SIG-M5 treated with dmso at 0.1 percent for 504 hours (cell line): ENCODE data around the gene EXOC6.

Experiments used
- DNase-seq: peaks from one replicate; lab custom pipeline; 2025; ENCODE audit not compliant: unreplicated experiment; lab: John Stamatoyannopoulos, UW

Gene EXOC6

GRCh38 chr10:93063144-93063976 lies 215.0 kb downstream of the EXOC6 start:
- DNase-seq, result no peak

GRCh38 chr10:93063977-93064660 lies 215.8 kb downstream of the EXOC6 start:
- DNase-seq, result no peak

DNA sequence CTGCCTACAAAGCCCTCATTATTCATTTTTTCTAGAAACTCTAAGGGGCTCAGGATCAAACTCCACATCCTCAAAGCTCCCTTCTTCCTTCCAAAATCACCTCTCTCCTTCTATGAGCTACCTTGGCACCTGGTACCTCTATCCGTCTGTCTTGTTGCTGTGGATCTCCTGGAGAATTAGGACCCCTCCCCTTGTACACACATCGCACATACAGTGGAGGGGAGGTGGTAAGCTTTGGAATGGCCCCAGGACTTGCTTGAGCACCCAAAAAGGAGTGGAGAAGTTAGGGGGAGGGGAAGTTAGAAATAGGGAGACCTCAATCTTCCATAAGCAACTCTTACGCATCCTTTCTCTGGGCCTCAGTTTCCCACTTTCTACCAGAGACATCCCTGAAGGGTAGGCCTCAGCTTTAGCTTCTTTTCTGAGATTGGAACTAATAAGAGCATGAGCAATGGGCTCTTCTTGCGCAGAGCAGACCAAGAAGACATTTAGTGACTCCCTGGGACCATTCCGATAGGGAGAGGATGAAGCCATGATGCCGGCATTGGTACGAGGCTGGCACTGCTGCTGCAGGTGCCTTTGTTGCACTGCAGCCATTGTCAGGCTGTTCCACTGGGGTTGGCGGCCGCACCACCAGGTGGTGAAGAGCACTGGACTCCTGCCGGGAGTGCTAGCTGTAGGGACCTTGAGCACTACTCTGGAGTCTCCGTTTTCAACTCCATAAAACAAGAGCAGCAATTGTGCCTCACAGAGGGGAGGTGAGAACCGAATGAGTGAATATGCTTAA lies 216.7 kb downstream of the EXOC6 start:
- no peak for DNase-seq

DNA sequence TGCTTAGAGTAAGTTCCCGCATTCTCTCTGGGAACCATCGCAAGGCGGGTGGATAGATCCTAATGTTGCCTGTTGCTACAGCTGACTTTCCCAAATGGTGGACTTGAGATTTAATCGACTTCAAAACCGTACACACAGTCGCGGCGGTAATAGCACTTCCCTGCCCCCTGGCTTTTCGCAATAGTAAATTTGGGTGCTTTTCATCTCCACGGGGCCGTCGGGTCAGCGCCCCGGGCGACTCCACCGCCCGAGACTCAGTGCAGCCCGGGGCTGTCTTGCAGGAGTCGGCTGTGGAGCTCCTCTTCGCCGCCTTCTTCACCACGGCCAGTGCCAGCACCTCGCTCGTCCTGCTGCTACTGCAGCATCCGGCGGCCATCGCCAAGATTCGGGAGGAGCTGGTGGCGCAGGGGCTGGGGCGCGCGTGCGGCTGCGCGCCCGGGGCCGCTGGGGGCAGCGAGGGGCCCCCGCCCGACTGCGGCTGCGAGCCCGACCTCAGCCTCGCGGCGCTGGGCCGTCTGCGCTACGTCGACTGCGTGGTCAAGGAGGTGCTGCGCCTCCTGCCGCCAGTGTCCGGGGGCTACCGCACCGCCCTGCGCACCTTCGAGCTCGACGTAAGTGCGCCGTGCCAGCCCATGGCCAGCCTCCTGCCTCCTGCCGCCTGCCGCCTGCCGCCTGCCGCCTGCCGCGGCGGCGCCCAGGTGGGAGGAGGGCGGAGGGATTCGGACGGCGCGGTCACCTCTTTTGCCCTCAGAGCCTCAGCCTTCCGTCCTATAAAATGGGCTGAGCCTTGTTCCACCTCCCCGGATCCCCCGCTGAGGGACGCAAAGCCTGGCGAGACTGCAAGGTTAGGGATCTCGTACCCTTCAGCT lies 217.6 kb downstream of the EXOC6 start:
- DNase-seq, result no peak

- DNase-seq, result no peak
Measured at GRCh38 chr10:93066544-93066913, 218.2 kb downstream of the EXOC6 start.

DNA sequence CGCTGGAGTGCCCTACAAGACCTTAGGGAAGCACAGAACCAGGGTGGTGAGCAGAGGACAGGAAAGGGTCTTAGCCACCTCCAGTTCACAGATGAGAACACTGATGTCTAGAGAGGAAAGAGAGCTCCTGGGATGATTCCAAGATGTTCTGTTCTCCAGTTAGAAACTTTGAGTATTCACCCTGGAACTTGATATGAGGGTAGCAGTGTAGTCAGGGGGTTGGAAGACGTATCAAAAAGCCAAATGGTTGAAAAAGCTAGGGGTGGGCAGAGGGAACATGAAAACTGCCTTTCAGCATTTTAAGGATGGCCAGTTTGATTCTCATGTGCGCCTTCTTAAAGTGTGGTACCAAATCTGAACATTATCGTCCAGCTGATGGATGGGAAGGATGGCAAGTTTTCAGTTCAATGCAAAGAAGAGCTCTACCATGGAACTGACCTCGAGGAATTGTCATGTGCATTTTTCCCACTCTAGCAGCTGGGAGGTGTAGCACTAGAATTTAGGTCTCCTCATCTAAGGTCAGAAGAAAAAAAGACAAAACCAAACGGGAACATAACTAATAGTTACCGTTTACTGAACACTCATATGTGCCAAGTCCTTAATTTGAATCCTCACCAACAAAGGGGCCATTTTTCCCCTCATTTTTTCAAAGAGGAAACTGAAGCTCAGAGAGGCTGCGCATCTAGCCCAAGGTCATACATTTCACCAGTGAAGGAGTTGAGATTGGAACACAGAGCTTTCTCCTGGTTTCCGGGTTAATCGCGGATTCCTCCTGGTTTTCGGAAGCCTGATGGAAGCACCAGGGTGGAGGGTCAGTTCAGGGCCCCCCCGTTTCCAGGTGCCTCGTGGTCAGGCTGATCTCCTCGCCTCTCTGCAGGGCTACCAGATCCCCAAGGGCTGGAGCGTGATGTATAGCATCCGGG lies 219.4 kb downstream of the EXOC6 start:
- DNase-seq, result no peak

DNA sequence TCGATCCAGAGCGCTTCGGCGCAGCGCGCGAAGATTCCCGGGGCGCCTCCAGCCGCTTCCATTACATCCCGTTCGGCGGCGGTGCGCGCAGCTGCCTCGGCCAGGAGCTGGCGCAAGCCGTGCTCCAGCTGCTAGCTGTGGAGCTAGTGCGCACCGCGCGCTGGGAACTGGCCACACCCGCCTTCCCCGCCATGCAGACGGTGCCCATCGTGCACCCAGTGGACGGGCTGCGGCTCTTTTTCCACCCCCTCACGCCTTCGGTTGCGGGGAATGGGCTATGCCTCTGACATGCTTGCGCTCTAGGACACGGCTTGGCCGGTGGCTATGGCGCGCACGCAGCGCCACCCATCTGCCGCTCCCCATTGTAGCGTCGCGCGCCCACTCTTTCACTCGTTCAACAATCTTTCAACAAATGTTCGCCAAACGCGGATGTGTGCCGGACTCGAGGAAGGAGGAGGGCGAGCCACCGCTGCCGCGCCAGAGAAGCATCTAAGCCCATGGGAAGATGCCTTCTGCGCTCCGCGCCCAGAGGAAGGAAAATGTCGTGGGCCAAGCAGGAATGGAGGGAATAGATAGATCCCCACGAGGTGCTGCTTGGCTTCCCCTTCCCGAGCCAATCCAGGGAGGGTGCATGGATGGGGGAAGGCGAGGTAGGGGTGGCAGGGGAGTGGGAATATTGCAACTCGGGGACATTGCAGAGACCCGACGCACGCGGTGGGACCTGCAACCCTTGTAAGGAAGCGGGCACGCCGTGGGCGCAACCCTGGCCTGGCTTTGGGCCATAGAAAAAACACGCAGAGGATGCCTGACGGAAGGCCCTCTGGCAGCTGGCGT lies 220.3 kb downstream of the EXOC6 start:
- DNase-seq, result no peak

DNA sequence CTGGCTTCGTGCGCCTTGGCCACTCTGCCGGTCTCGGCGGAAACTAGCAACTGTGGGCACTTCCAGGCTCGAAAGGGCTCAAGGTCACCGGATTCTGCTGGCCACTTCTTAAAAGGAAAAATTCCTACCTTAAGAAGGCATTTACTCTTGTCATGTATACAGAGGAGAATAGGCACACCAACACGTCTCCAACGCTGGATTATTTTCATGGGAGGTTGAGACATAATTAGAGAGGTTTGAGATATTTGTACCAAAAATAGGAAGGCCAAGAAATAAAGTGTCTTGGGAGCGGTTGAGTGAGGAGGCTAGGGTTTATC lies 220.9 kb downstream of the EXOC6 start:
- DNase-seq, result no peak

- no peak for DNase-seq
Measured at GRCh38 chr10:93070378-93071176, 222.3 kb downstream of the EXOC6 start.

- no peak for DNase-seq
Measured at GRCh38 chr10:93071177-93071472, 222.8 kb downstream of the EXOC6 start.

- DNase-seq, result no peak
Measured at GRCh38 chr10:93071674-93072224, 223.4 kb downstream of the EXOC6 start.

- no peak for DNase-seq
Measured at GRCh38 chr10:93072225-93072712, 223.9 kb downstream of the EXOC6 start.

DNA sequence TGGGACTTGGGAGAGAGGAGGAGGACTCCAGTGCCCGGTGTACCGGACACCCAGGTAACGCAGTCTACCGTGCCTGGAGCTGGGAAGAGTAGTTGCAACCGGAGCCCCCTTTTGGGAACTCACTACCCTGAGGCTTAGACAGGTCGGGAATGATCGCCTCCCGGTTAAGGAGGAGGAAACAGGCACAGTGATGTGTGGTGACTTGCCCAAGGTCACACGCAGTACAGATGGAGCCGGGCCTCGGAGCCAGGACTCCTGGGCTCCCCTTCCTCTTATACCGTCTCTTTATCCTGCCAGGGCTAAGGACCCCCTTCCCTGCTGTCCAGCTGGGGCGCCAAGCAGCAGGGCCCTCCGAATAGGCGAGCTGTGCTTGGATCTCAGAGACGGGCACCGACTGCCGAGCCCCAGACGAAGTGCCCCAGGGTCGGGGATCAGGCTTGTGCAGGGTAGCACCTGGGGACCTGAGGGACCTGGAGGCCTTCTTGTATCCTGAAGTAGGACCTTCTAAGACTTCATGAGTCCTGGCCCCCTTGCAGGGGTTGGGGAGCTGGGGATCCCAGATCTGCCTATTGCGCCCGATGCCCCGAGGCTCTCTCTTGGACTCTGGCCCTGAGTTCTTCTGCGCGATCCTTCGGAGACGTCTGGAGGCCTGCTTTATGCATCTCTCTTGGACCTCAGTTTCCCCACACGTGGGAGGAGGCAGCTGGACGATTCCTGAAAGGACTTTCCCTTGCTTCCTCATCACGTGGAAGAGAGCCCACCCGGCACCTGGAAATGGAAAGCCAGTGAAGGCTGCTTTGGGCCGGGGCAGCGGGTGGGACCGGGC lies 224.6 kb downstream of the EXOC6 start:
- DNase-seq, result no peak

- no peak for DNase-seq
Measured at GRCh38 chr10:93073539-93074146, 225.3 kb downstream of the EXOC6 start, which contains the start of gene CYP26A1. Gene CYP26A1, plus strand, starts transcription at chr10:93073893. Its CDS starts 42 bp downstream, at chr10:93073935.

DNA sequence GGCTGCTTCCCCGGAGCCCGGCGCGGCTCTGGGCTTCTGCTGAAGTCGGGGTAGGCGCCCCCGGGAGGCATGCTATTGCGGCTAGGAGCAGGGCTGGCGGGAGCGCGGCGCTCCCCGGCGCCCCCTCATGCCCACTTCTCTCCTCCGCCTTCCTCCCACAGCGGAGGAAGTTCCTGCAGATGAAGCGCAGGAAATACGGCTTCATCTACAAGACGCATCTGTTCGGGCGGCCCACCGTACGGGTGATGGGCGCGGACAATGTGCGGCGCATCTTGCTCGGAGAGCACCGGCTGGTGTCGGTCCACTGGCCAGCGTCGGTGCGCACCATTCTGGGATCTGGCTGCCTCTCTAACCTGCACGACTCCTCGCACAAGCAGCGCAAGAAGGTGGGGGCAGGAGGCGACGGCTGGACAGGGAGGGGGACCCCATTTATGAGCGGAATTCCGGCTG lies 225.9 kb downstream of the EXOC6 start:
- DNase-seq, result peak; percentile 18

- no peak for DNase-seq
Measured at GRCh38 chr10:93074597-93075368, 226.5 kb downstream of the EXOC6 start.
